T-helper 22 cell (primary cell): ENCODE results near the gene TRIM62.

ENCODE experiments used
- DNase-seq: peaks from one replicate; pipeline ENCODE4 v3.0.0-alpha.2; 2020; ENCODE audit warnings: low read depth

TRIM62 gene

GRCh38 chr1:33181921-33182341 is at the start of gene TRIM62:
Gene TRIM62 (minus strand): TSS chr1:33182043. CDS start chr1:33181432, 611 bp downstream.
- DNase-seq: peak; percentile 64

- DNase-seq: no peak
These were observed 49.3 kb upstream of the TRIM62 start for GRCh38 chr1:33231166-33231565.

GRCh38 chr1:33228935-33229487 is 47.2 kb upstream of the TRIM62 start:
- DNase-seq: no peak

- no peak for DNase-seq
These were observed 43.7 kb upstream of the TRIM62 start for GRCh38 chr1:33225586-33225985.

GRCh38 chr1:33224166-33224707 is 42.4 kb upstream of the TRIM62 start:
- DNase-seq: no peak

GRCh38 chr1:33222381-33222780 is 40.5 kb upstream of the TRIM62 start:
- no peak for DNase-seq

- no peak for DNase-seq
These were observed 39.5 kb upstream of the TRIM62 start for GRCh38 chr1:33221385-33221758.

- no peak for DNase-seq
These were observed 39.0 kb upstream of the TRIM62 start for GRCh38 chr1:33220676-33221384.

GRCh38 chr1:33219886-33220661 is 38.2 kb upstream of the TRIM62 start:
- DNase-seq: no peak

- DNase-seq: no peak
These were observed 30.1 kb upstream of the TRIM62 start for GRCh38 chr1:33211972-33212371.

GRCh38 chr1:33206340-33206739 is 24.5 kb upstream of the TRIM62 start:
- DNase-seq: no peak

GRCh38 chr1:33195556-33195955 is 13.7 kb upstream of the TRIM62 start:
- DNase-seq: no peak

- no peak for DNase-seq
These were observed 10.0 kb upstream of the TRIM62 start for GRCh38 chr1:33191731-33192275.

GRCh38 chr1:33190701-33191100 is 8.9 kb upstream of the TRIM62 start:
- DNase-seq: no peak

- no peak for DNase-seq
These were observed 6.9 kb upstream of the TRIM62 start for GRCh38 chr1:33188572-33189275.

- DNase-seq: no peak
These were observed 5.1 kb upstream of the TRIM62 start for GRCh38 chr1:33186936-33187335.

- no peak for DNase-seq
These were observed 3.7 kb upstream of the TRIM62 start for GRCh38 chr1:33185541-33185940.

- no peak for DNase-seq
These were observed 1.5 kb upstream of the TRIM62 start for GRCh38 chr1:33183306-33183705.

GRCh38 chr1:33182896-33183295 is 1.1 kb upstream of the TRIM62 start:
- DNase-seq: no peak

GRCh38 chr1:33182401-33182841 is 578 bp upstream of the TRIM62 start:
- DNase-seq: no peak

GRCh38 chr1:33180911-33181890 is 642 bp downstream of the TRIM62 start:
- peak; percentile 76 for DNase-seq
